Glutamatergic neuron (in vitro differentiated cells): ENCODE results near the gene PBX1. TPM values are rescaled to one million over a fixed set of nuclear protein-coding genes. Genes with fewer than 3 reads are reported as not detected.

ENCODE experiments used
- DNase-seq: peaks from one replicate; pipeline ENCODE4 v3.0.0; 2022
- H3K27ac Mint-ChIP-seq: one replicate; pipeline ENCODE4 v1.8.0; 2020; ENCODE audit warnings: mild to moderate bottlenecking, mixed read lengths, inconsistent platforms; ENCODE audit not compliant: unreplicated experiment
- H3K27me3 Mint-ChIP-seq: one replicate; pipeline ENCODE4 v1.8.0; 2020; ENCODE audit warnings: mild to moderate bottlenecking, moderate library complexity, mixed read lengths, inconsistent platforms; ENCODE audit not compliant: unreplicated experiment
- H3K36me3 Mint-ChIP-seq: one replicate; pipeline ENCODE4 v1.8.0; 2020; ENCODE audit warnings: mild to moderate bottlenecking, mixed read lengths, inconsistent platforms; ENCODE audit not compliant: unreplicated experiment
- H3K4me1 Mint-ChIP-seq: one replicate; pipeline ENCODE4 v1.8.0; 2020; ENCODE audit warnings: mild to moderate bottlenecking, low read depth, mixed read lengths, inconsistent platforms; ENCODE audit not compliant: unreplicated experiment
- H3K4me3 Mint-ChIP-seq: one replicate; pipeline ENCODE4 v1.8.0; 2020; ENCODE audit warnings: mild to moderate bottlenecking, mixed read lengths, inconsistent platforms; ENCODE audit not compliant: unreplicated experiment
- H3K9me3 Mint-ChIP-seq: one replicate; pipeline ENCODE4 v1.8.0; 2020; ENCODE audit warnings: mild to moderate bottlenecking, moderate library complexity, mixed read lengths, inconsistent platforms; ENCODE audit not compliant: unreplicated experiment
- CTCF ChIP-seq: fragments of 200-600 bp; sonication (generic); IDR thresholded peaks from one replicate; pipeline ENCODE4 v1.5.0; 2021; ENCODE audit not compliant: partially characterized antibody, unreplicated experiment
- total RNA-seq: library from RNA; stranded (reverse); fragmentation: NEBNext Ultra II Directional; extraction: Animal tissue kit (Norgen Biotek cat#: 25700); gene quantifications from one replicate; pipeline ENCODE4 v1.2.1, GENCODE V29; 2021; ENCODE audit not compliant: unreplicated experiment

PBX1 gene
- total RNA-seq, 1 donor from 2014 or later: 98.7 TPM

- TF ChIP-seq CTCF: no peak
- Mint-ChIP-seq H3K4me1 (peaks cover 36% of the 10 kb centered on the region), H3K36me3 (no peaks in the 10 kb centered on the region), H3K27ac (peak overlapping the region; percentile 57), H3K4me3 (peak overlapping the region; percentile 47), H3K27me3 (no peaks in the 10 kb centered on the region), H3K9me3 (peaks cover 4% of the 10 kb centered on the region)
- DNase-seq: no peak
These were observed 28.9 kb downstream of the PBX1 start for GRCh38 chr1:164587617-164588501.

GRCh38 chr1:164588516-164589341 lies 29.7 kb downstream of the PBX1 start:
- Mint-ChIP-seq H3K36me3 (no peaks in the 10 kb centered on the region), H3K4me3 (peak overlapping the region; percentile 41), H3K27ac (no peak overlapping the region), H3K4me1 (peaks cover 36% of the 10 kb centered on the region), H3K9me3 (peaks cover 4% of the 10 kb centered on the region), H3K27me3 (no peaks in the 10 kb centered on the region)
- DNase-seq: no peak
- no peak for TF ChIP-seq CTCF

DNA sequence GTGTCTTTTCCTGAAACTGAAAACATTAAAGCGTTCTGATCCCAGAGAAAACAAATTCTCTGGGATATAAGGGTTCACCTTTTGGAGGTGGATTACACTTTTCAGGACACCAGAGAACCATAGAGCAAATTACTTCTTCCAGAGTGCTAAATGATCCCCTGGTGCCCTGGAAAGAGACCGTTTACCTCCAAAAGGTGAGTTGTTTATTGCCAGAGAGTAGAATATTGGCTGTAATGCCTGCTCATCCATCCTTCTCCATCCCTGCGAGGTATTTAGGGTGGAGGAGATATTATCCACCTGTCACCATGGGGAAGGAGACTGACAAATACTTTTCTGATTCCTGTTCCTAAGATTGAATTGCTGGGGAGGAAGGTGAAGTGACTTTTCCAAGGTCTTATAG lies 30.4 kb downstream of the PBX1 start:
- TF ChIP-seq CTCF: no peak
- DNase-seq: no peak
- no peaks in the 10 kb centered on the region for H3K27me3 Mint-ChIP-seq
- no peaks in the 10 kb centered on the region for H3K36me3 Mint-ChIP-seq
- peaks cover 4% of the 10 kb centered on the region for H3K9me3 Mint-ChIP-seq
- H3K4me1 Mint-ChIP-seq: peaks cover 36% of the 10 kb centered on the region
- H3K27ac Mint-ChIP-seq: no peak overlapping the region
- H3K4me3 Mint-ChIP-seq: no peak overlapping the region

DNA sequence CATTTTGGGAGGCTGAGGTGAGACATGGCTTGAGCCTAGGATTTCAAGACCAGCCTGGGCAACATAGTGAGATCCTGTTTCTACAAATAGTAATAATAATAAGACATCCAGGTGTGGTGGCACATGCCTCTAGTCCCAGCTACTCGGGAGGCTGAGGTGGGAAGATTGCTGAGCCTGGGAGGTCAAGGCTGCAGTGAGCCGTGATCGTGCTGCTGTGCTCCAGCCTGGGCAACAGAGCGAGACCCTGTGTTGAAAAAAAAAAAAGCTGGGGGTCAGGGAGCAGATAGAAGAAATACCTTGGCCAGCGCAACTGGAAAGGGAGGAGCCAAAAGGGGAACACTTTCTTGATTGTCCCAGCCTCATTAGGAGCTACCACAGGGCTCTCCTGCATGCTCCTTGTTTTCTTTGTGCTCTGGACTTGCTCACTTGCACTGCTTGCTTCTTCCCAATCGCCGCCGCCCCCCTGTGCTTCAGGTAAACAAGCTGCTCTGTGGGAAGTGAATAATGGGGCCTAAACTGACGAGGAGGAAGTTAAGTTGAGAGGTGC lies 31.1 kb downstream of the PBX1 start:
- H3K27ac Mint-ChIP-seq: no peak overlapping the region
- no peak overlapping the region for H3K4me3 Mint-ChIP-seq
- H3K9me3 Mint-ChIP-seq: peaks cover 4% of the 10 kb centered on the region
- peaks cover 36% of the 10 kb centered on the region for H3K4me1 Mint-ChIP-seq
- DNase-seq: no peak
- TF ChIP-seq CTCF: no peak
- H3K27me3 Mint-ChIP-seq: no peaks in the 10 kb centered on the region
- H3K36me3 Mint-ChIP-seq: no peaks in the 10 kb centered on the region
